KBM-7 (cell line): ENCODE results near the gene MMP23B.
"Not testable (repeated sequence)": the region's sequence is repeated elsewhere in the genome, so short reads cannot be mapped to it uniquely, and the experiment has no call there.

ENCODE experiments used
- DNase-seq: peaks from one replicate; pipeline ENCODE4 v3.0.0-alpha.2; 2015
- in situ Hi-C: fragments of 300-500 bp; cut with MboI; formaldehyde crosslinking; loops from 2 replicates; pipeline ENCODE4 v1.14.3; 2020; ENCODE audit warnings: low sequenced_read_pairs, low pct_unique_long_range_greater_than_20kb, mixed read lengths

Gene MMP23B

GRCh38 chr1:1627829-1628753, 3.9 kb upstream of the MMP23B start:
- DNase-seq: no peak
- in situ Hi-C loops: no loop called here

- in situ Hi-C loops: no loop called here
- DNase-seq: no peak
Observed at GRCh38 chr1:1628754-1629429, 3.1 kb upstream of the MMP23B start.

GRCh38 chr1:1629430-1630190, 2.4 kb upstream of the MMP23B start:
- DNase-seq: no peak
- in situ Hi-C loops: no loop called here

- DNase-seq: no peak
- in situ Hi-C loops: no loop called here
Observed at GRCh38 chr1:1630191-1630964, 1.6 kb upstream of the MMP23B start.

- in situ Hi-C loops: no loop called here
- DNase-seq: no peak
Observed at GRCh38 chr1:1630965-1631781, 800 bp upstream of the MMP23B start.

- in situ Hi-C loops, DNase-seq: not testable (repeated sequence)
Observed at GRCh38 chr1:1633409-1633808, 1.4 kb downstream of the MMP23B start.

GRCh38 chr1:1634613-1635012, 2.6 kb downstream of the MMP23B start:
- DNase-seq, in situ Hi-C loops: not testable (repeated sequence)

GRCh38 chr1:1636621-1637478, 4.9 kb downstream of the MMP23B start:
- in situ Hi-C loops, DNase-seq: not testable (repeated sequence)

- DNase-seq, in situ Hi-C loops: not testable (repeated sequence)
Observed at GRCh38 chr1:1637479-1637875, 5.5 kb downstream of the MMP23B start.

- in situ Hi-C loops, DNase-seq: not testable (repeated sequence)
Observed at GRCh38 chr1:1638528-1638927, 6.6 kb downstream of the MMP23B start.

- DNase-seq, in situ Hi-C loops: not testable (repeated sequence)
Observed at GRCh38 chr1:1639368-1639767, 7.4 kb downstream of the MMP23B start.

GRCh38 chr1:1640081-1640480, 8.1 kb downstream of the MMP23B start:
- in situ Hi-C loops, DNase-seq: not testable (repeated sequence)

- in situ Hi-C loops, DNase-seq: not testable (repeated sequence)
Observed at GRCh38 chr1:1640711-1641461, 8.9 kb downstream of the MMP23B start.

- DNase-seq, in situ Hi-C loops: not testable (repeated sequence)
Observed at GRCh38 chr1:1646326-1646725, 14.4 kb downstream of the MMP23B start.

- in situ Hi-C loops, DNase-seq: not testable (repeated sequence)
Observed at GRCh38 chr1:1647567-1648241, 15.7 kb downstream of the MMP23B start.

- in situ Hi-C loops, DNase-seq: not testable (repeated sequence)
Observed at GRCh38 chr1:1648265-1648664, 16.3 kb downstream of the MMP23B start.
